ENCODE results near the gene GRIFIN.

Gene GRIFIN

GRCh38 chr7:2498708-2499107, 22.5 kb upstream of the GRIFIN start:
- DNase-seq (ENCODE audit: low read depth): no peak

- DNase-seq (ENCODE audit: low read depth): no peak
These were observed 21.5 kb upstream of the GRIFIN start for GRCh38 chr7:2497500-2498336.

GRCh38 chr7:2497065-2497464, 20.9 kb upstream of the GRIFIN start:
- DNase-seq (ENCODE audit: low read depth): no peak

- DNase-seq (ENCODE audit: low read depth): no peak
These were observed 20.2 kb upstream of the GRIFIN start for GRCh38 chr7:2496375-2496774.

GRCh38 chr7:2495418-2496299, 19.5 kb upstream of the GRIFIN start:
- DNase-seq (ENCODE audit: low read depth): no peak

- no peak for DNase-seq (ENCODE audit: low read depth)
These were observed 18.3 kb upstream of the GRIFIN start for GRCh38 chr7:2494191-2495130.

GRCh38 chr7:2493205-2494164, 17.3 kb upstream of the GRIFIN start:
- DNase-seq (ENCODE audit: low read depth): no peak

- no peak for DNase-seq (ENCODE audit: low read depth)
These were observed 15.8 kb upstream of the GRIFIN start for GRCh38 chr7:2492038-2492437.

- no peak for DNase-seq (ENCODE audit: low read depth)
These were observed 14.0 kb upstream of the GRIFIN start for GRCh38 chr7:2490181-2490651.

- no peak for DNase-seq (ENCODE audit: low read depth)
These were observed 12.5 kb upstream of the GRIFIN start for GRCh38 chr7:2488681-2489080.

- DNase-seq (ENCODE audit: low read depth): no peak
These were observed 12.1 kb upstream of the GRIFIN start for GRCh38 chr7:2488272-2488645.

- no peak for DNase-seq (ENCODE audit: low read depth)
These were observed 11.5 kb upstream of the GRIFIN start for GRCh38 chr7:2487586-2488271.

- no peak for DNase-seq (ENCODE audit: low read depth)
These were observed 8.7 kb upstream of the GRIFIN start for GRCh38 chr7:2484868-2485267.

GRCh38 chr7:2483494-2483893, 7.3 kb upstream of the GRIFIN start:
- no peak for DNase-seq (ENCODE audit: low read depth)

- DNase-seq (ENCODE audit: low read depth): no peak
These were observed 6.7 kb upstream of the GRIFIN start for GRCh38 chr7:2482725-2483451.

- DNase-seq (ENCODE audit: low read depth): no peak
These were observed 5.0 kb upstream of the GRIFIN start for GRCh38 chr7:2481195-2481594.

GRCh38 chr7:2480070-2480408, 3.8 kb upstream of the GRIFIN start:
- no peak for DNase-seq (ENCODE audit: low read depth)

GRCh38 chr7:2479276-2480069, 3.3 kb upstream of the GRIFIN start:
- DNase-seq (ENCODE audit: low read depth): no peak

- no peak for DNase-seq (ENCODE audit: low read depth)
These were observed 2.6 kb upstream of the GRIFIN start for GRCh38 chr7:2478800-2479199.
